ENCODE results near the gene ZNF14.
"Not testable (repeated sequence)": the region's sequence is repeated elsewhere in the genome, so short reads cannot be mapped to it uniquely, and the experiment has no call there.

DNA sequence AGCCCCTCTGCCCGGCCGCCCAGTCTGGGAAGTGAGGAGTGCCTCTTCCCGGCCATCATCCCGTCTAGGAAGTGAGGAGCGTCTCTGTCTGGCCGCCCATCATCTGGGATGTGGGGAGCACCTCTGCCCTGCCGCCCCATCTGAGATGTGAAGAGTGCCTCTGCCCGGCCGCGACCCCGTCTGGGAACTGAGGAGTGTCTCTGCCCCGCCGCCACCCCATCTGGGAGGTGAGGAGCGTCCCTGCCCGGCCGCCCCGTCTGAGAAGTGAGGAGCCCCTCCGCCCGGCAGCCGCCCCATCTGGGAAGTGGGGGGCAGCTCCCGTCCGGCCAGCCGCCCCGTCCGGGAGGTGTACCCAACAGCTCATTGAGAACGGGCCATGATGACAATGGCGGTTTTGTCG, 37.1 kb upstream of the ZNF14 start:
- not testable (repeated sequence) for TF ChIP-seq POLR2AphosphoS5 (IDR thresholded peaks at IDR 0.05; ENCODE audit: borderline replicate concordance, low read depth, low read length); EZH2 (IDR thresholded peaks at IDR 0.05); FOXP2 (optimal IDR thresholded peaks at IDR 0.05; ENCODE audit: control extremely low read depth, extremely low read length, insufficient read depth)
